Fibroblast of pulmonary artery (primary cell): ENCODE measurements around the gene GPS2.
"Not testable (repeated sequence)": the region's sequence is repeated elsewhere in the genome, so short reads cannot be mapped to it uniquely, and the experiment has no call there.

Source experiments
- DNase-seq: peaks from one replicate; pipeline ENCODE4 v3.0.0-alpha.2; 2010; ENCODE audit warnings: low read depth
- H3K4me3 ChIP-seq: replicated peaks from 2 replicates; pipeline ENCODE4 v1.5.1; 2011; ENCODE audit warnings: low read depth, mild to moderate bottlenecking, control low read depth, low read length, moderate library complexity
- TF ChIP-seq, protein P1 (sequence below): IDR thresholded peaks from 2 replicates; pipeline ENCODE4 v1.5.1; 2011; ENCODE audit warnings: mild to moderate bottlenecking, control low read depth, low read length, inconsistent platforms; ENCODE audit errors: missing control alignments

Gene GPS2

DNA sequence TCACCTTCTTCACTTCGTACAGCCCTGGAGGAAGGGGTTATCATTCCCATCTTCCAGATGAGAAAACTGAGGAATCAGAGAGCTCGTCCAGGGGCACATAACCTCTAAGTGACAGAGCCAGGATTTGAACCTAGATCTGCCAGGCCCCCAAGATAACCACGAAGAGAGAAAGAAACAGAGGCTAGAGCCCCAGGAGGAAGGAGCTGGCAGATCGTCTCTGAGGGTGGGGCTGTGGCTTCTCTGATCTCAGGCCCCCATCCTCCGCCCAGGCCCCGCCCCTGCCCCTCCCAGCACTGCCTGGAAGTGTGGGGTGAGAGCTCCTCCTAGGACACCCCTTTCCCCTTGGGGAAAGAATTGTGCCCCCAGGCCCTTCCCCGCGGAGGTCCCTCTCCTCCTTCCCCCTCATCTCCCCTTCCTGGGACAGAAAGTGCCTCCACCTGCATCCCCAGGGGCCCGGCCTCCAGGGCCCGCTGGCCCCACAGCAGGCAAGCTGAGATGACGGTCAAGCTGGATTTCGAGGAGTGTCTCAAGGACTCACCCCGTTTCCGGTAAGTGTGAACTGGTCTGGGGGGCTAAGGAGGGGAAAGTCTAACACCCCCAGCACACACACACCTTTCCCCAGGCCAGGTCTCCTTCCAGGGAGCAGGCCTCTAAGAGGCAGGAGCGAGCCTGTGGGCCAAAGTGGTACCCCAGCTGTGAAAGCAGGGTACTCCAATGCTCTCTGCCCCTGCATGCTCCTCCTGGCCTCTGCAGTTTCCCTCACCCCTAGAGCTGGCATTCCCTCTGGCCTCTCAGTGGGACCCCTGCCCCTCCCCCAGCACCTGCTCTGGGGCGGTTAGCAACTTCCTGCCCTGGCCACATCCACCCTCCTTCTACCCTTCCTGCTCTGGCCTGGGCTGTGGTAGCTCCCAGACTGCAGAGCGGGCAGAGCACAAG, 21.3 kb upstream of the GPS2 start, which contains the start of gene ACAP1:
TSS of gene ACAP1 (plus strand) at position 290 of the 936 bp plus-strand sequence. CDS start at position 496, 206 bp downstream.
- no peak within 1 kb of the TSS for H3K4me3 ChIP-seq
- DNase-seq: no peak

DNA sequence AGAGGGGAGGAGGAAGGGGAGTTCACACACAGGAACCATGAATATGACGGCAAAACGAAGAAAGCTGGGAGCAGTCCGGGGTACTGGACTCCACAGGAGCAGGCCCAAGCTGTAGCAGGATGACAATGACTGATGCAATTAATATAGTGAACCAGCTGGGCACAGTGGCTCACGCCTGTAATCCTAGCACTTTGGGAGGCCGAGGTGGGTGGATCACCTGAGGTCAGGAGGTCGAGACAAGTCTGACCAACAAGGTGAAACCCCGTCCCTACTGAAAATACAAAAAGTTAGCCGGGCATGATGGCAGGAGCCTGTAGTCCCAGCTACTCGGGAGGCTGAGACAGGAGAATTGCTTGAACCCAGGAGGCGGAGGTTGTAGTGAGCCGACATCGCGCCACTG, 20.6 kb upstream of the GPS2 start:
- DNase-seq, H3K4me3 ChIP-seq: not testable (repeated sequence)

More for the DNA sequence above, 21.3 kb upstream of the GPS2 start, which contains the start of gene ACAP1:
- TF ChIP-seq, protein P1, sequence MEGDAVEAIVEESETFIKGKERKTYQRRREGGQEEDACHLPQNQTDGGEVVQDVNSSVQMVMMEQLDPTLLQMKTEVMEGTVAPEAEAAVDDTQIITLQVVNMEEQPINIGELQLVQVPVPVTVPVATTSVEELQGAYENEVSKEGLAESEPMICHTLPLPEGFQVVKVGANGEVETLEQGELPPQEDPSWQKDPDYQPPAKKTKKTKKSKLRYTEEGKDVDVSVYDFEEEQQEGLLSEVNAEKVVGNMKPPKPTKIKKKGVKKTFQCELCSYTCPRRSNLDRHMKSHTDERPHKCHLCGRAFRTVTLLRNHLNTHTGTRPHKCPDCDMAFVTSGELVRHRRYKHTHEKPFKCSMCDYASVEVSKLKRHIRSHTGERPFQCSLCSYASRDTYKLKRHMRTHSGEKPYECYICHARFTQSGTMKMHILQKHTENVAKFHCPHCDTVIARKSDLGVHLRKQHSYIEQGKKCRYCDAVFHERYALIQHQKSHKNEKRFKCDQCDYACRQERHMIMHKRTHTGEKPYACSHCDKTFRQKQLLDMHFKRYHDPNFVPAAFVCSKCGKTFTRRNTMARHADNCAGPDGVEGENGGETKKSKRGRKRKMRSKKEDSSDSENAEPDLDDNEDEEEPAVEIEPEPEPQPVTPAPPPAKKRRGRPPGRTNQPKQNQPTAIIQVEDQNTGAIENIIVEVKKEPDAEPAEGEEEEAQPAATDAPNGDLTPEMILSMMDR: no peak

DNA sequence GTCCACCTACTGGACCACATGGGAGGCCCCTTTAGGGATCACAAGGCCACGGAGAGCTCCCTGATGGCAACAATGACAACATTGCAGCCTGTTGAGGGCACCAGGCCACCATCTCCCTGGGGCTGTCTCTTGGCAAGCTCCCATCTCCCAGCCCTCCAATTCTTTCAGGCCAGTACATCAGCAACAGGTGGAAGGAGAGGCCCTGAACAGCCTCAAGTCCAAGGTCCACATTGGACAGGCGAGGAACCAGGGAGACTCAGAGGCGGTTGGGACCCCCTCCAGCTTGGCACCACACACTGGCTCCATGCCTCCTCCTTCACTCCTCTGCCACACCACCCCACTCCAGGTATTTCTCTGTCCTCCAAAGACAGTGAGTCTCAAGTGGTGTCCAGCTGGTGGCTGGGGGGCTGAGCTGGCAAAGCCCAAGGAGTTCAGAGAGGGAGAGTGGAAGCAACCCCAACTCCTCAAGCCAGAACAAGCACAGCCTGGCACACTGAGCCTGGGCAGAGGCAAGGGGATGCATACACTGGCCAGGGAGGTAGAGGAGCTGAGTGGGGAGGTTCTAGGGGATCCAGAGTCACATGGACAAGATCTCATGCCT, 19.9 kb upstream of the GPS2 start:
- TF ChIP-seq, protein P1: no peak
- no peak overlapping the region for H3K4me3 ChIP-seq
- no peak for DNase-seq

DNA sequence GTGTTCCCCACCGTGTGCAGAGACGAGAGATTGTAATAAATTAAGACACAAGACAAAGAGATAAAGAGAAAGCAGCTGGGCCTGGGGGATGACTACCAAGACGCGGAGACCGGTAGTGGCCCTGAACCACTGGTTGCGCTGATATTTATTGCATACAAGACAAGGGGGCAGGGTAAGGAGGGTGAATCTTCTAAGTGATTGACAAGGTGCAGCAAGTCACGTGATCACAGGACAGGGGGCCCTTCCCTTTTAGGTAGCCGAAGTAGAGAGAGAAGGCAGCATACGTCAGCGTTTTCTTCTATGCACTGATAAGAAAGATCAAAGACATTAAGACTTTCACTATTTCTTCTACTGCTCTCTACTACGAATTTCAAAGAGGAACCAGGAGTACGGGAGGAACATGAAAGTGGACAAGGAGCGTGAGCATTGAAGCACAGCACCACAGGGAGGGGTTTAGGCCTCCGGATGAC, 17.5 kb upstream of the GPS2 start:
- not testable (repeated sequence) for DNase-seq

DNA sequence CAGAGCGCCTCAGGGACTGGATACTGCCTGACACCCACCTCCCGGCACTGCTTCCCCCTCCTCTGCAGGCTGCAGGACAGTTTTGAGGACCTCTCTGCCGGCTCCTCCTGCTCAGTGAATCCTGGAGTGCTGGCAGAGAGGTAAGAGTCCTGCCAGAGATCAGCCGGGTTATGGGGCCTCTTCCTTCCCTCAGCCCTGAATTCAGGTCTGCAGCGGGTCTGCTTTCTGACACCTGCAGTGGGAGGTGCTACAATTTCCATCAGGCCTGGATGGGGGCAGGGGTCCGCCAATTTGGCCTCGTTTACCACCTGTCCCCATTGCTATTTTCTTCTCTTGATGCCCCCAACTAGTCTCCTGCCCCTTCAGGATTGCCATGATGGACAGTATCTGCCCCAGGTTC, 17.0 kb upstream of the GPS2 start:
- DNase-seq: no peak
- H3K4me3 ChIP-seq: no peak overlapping the region
- TF ChIP-seq, protein P1: no peak

More for the DNA sequence above, 17.5 kb upstream of the GPS2 start:
- H3K4me3 ChIP-seq: not testable (repeated sequence)

DNA sequence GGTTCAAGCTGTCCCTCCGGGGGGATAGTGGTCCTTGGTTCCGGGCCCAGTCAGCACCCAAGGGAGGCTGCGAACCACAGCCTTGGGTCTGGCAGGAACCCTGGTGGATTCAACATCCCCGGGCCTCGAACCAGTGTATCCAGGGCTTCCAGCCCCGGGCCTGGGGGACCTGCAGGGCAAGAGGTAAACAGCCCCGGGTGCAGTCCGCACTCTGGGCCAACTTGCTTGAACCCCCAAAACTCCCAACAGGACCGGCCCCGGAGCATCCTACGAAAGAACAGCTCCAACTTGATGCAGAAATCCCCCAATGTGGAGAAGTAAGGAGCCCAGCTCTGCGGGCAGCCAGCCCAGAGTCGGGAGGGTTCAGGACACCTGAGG, 15.5 kb upstream of the GPS2 start:
- DNase-seq: no peak
- TF ChIP-seq, protein P1: no peak
- peak overlapping the region; percentile 89 for H3K4me3 ChIP-seq

DNA sequence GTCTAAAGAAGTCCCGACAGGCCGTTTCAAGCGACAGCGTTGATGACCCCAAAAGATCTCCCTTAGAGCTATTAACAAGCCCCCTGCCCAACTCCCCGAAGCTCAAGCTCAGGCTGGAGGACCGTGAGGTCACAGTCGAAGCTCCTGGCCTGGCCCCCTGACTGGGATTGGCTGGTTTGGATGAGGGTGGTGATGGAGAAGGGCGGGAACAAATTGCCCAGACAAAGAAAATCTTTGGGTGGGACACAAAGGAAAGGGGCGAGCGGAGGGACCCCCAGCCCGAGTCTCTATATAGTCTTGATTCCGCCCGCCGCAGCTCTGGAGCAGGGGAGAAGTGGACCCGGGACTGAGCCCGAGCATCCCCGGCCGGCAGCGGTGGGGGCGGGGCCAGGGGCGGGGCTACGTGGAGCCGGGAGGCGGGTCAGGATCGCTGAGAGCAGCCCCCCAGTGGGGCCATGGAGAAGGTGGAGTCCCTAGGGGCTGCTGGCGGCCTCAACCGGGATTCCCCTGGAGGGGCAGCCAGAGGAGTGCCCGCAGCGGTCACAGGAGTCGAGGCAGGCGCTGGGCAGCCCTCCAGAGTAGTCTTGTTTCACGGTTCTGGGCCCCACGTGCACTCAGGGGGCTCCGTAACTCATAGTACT, 15.0 kb upstream of the GPS2 start:
- TF ChIP-seq, protein P1: no peak
- peak; percentile 77 for DNase-seq

More for the DNA sequence above, 15.0 kb upstream of the GPS2 start:
- H3K4me3 ChIP-seq: peak overlapping the region; percentile 89
